ENCODE data around the gene DNAJB6. TPM values are rescaled to one million over a fixed set of nuclear protein-coding genes. Genes with fewer than 3 reads are reported as not detected.

Gene DNAJB6
- total RNA-seq, 2 donors from 2014 or later: 126 to 174 TPM

GRCh38 chr7:157375410-157375809 lies 38.6 kb downstream of the DNAJB6 start:
- 92 to 95% methylated on average over 2 to 7 of the region's 7 CpGs for WGBS, 2 experiments (ENCODE audit: insufficient coverage in 1 of 2, insufficient read length in 1 of 2)
- H3K27me3 Mint-ChIP-seq (ENCODE audit: insufficient read depth): no peaks in the 10 kb centered on the region
- Histone ChIP-seq H3K27ac (ENCODE audit: low read depth, low read length) (peak overlapping the region; percentile 47), H3K9me3 (ENCODE audit: control insufficient read depth, low read length) (no peaks in the 10 kb centered on the region), H3K36me3 (ENCODE audit: control insufficient read depth, insufficient read depth, low read length) (peaks cover 76% of the 10 kb centered on the region), H3K9ac (ENCODE audit: extremely low read depth, low read length, poor library complexity, severe bottlenecking) (no peak overlapping the region), H3K4me3 (ENCODE audit: low read length) (peak overlapping the region; percentile 14), H3K27me3 (ENCODE audit: control insufficient read depth, insufficient read depth, low read length, poor library complexity, severe bottlenecking) (no peaks in the 10 kb centered on the region), H3K4me1 (ENCODE audit: control insufficient read depth, insufficient read depth, low read length) (peaks cover 4% of the 10 kb centered on the region)
- peaks cover 28% of the 10 kb centered on the region for H3K4me1 Mint-ChIP-seq
- H3K36me3 Mint-ChIP-seq (ENCODE audit: low read depth): peaks cover 79% of the 10 kb centered on the region
- peak overlapping the region; percentile 78 for H3K27ac Mint-ChIP-seq
- no peak overlapping the region for H3K4me3 Mint-ChIP-seq
- no peak for DNase-seq
- no peaks in the 10 kb centered on the region for H3K9me3 Mint-ChIP-seq
- TF ChIP-seq, protein P1, sequence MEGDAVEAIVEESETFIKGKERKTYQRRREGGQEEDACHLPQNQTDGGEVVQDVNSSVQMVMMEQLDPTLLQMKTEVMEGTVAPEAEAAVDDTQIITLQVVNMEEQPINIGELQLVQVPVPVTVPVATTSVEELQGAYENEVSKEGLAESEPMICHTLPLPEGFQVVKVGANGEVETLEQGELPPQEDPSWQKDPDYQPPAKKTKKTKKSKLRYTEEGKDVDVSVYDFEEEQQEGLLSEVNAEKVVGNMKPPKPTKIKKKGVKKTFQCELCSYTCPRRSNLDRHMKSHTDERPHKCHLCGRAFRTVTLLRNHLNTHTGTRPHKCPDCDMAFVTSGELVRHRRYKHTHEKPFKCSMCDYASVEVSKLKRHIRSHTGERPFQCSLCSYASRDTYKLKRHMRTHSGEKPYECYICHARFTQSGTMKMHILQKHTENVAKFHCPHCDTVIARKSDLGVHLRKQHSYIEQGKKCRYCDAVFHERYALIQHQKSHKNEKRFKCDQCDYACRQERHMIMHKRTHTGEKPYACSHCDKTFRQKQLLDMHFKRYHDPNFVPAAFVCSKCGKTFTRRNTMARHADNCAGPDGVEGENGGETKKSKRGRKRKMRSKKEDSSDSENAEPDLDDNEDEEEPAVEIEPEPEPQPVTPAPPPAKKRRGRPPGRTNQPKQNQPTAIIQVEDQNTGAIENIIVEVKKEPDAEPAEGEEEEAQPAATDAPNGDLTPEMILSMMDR (conservative IDR thresholded peaks at IDR 0.05): no peak

- peaks cover 75% of the 10 kb centered on the region for H3K36me3 ChIP-seq (ENCODE audit: control insufficient read depth, insufficient read depth, low read length)
- WGBS, 2 experiments (ENCODE audit: insufficient coverage in 1 of 2, insufficient read length in 1 of 2): 88 to 93% methylated on average over 1 to 10 of the region's 11 CpGs
- Mint-ChIP-seq H3K4me3 (no peak overlapping the region), H3K4me1 (peaks cover 28% of the 10 kb centered on the region), H3K27ac (peak overlapping the region; percentile 16), H3K9me3 (no peaks in the 10 kb centered on the region), H3K36me3 (ENCODE audit: low read depth) (peaks cover 74% of the 10 kb centered on the region), H3K27me3 (ENCODE audit: insufficient read depth) (no peaks in the 10 kb centered on the region)
- H3K27me3 ChIP-seq (ENCODE audit: control insufficient read depth, insufficient read depth, low read length, poor library complexity, severe bottlenecking): no peaks in the 10 kb centered on the region
- no peak overlapping the region for H3K27ac ChIP-seq (ENCODE audit: low read depth, low read length)
- peaks cover 7% of the 10 kb centered on the region for H3K4me1 ChIP-seq (ENCODE audit: control insufficient read depth, insufficient read depth, low read length)
- TF ChIP-seq, protein P1 (conservative IDR thresholded peaks at IDR 0.05): no peak
- H3K4me3 ChIP-seq (ENCODE audit: low read length): no peak overlapping the region
- no peaks in the 10 kb centered on the region for H3K9me3 ChIP-seq (ENCODE audit: control insufficient read depth, low read length)
- H3K9ac ChIP-seq (ENCODE audit: extremely low read depth, low read length, poor library complexity, severe bottlenecking): no peak overlapping the region
- DNase-seq: no peak
Observed at GRCh38 chr7:157377436-157378124, 40.8 kb downstream of the DNAJB6 start.

DNA sequence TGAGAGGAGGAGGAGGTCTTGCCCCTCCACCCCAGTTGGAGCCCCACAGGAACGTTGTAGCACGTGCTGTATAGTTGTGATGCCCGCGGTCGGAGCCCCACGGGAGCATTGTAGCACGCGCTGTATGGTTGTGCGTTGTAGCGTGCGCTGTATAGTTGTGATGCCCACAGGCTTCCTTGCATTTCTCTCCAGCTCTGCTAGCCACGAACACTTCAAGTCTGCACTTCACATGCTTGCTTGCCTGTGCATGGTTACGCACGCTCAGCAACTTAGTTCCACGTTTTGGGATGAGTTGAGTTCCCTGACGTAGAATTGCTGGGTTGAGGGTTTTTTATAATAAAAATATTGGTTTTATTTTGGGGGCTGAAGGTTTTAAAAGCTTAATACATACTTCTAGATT lies 41.6 kb downstream of the DNAJB6 start:
- no peak for DNase-seq
- H3K4me3 Mint-ChIP-seq: no peak overlapping the region
- H3K9me3 ChIP-seq (ENCODE audit: control insufficient read depth, low read length): no peaks in the 10 kb centered on the region

More for the DNA sequence above, 41.6 kb downstream of the DNAJB6 start:
- Histone ChIP-seq H3K4me1 (ENCODE audit: control insufficient read depth, insufficient read depth, low read length) (peaks cover 7% of the 10 kb centered on the region), H3K27ac (ENCODE audit: low read depth, low read length) (no peak overlapping the region), H3K36me3 (ENCODE audit: control insufficient read depth, insufficient read depth, low read length) (peaks cover 75% of the 10 kb centered on the region), H3K9ac (ENCODE audit: extremely low read depth, low read length, poor library complexity, severe bottlenecking) (no peak overlapping the region), H3K27me3 (ENCODE audit: control insufficient read depth, insufficient read depth, low read length, poor library complexity, severe bottlenecking) (no peaks in the 10 kb centered on the region), H3K4me3 (ENCODE audit: low read length) (no peak overlapping the region)
- H3K27me3 Mint-ChIP-seq (ENCODE audit: insufficient read depth): no peaks in the 10 kb centered on the region
- H3K9me3 Mint-ChIP-seq: no peaks in the 10 kb centered on the region
- peaks cover 74% of the 10 kb centered on the region for H3K36me3 Mint-ChIP-seq (ENCODE audit: low read depth)
- H3K27ac Mint-ChIP-seq: peak overlapping the region; percentile 14
- 97 to 98% methylated on average over 6 to 16 of the region's 16 CpGs for WGBS, 2 experiments (ENCODE audit: insufficient coverage in 1 of 2, insufficient read length in 1 of 2)
- peaks cover 28% of the 10 kb centered on the region for H3K4me1 Mint-ChIP-seq
- TF ChIP-seq, protein P1 (conservative IDR thresholded peaks at IDR 0.05): no peak
